ENCODE results near the gene MYLK. TPM values are rescaled to one million over a fixed set of nuclear protein-coding genes. Genes with fewer than 3 reads are reported as not detected.
"Not testable (repeated sequence)": the region's sequence is repeated elsewhere in the genome, so short reads cannot be mapped to it uniquely, and the experiment has no call there.

Gene MYLK
- total RNA-seq, 1 donor from 2014 or later, result 4.3 TPM

- Mint-ChIP-seq H3K27me3 (ENCODE audit: unreplicated experiment) (no peaks in the 10 kb centered on the region), H3K4me1 (ENCODE audit: low read depth, unreplicated experiment) (peaks cover 5% of the 10 kb centered on the region), H3K36me3 (ENCODE audit: unreplicated experiment) (peaks cover 4% of the 10 kb centered on the region), H3K9me3 (ENCODE audit: unreplicated experiment) (no peaks in the 10 kb centered on the region), H3K4me3 (ENCODE audit: unreplicated experiment) (no peak overlapping the region), H3K27ac (ENCODE audit: unreplicated experiment) (no peak overlapping the region)
- DNase-seq, result no peak
- TF ChIP-seq CTCF (IDR thresholded peaks at IDR 0.05; ENCODE audit: partially characterized antibody, unreplicated experiment), result no peak
Measured at GRCh38 chr3:123716411-123716810, 167.7 kb downstream of the MYLK start.

DNA sequence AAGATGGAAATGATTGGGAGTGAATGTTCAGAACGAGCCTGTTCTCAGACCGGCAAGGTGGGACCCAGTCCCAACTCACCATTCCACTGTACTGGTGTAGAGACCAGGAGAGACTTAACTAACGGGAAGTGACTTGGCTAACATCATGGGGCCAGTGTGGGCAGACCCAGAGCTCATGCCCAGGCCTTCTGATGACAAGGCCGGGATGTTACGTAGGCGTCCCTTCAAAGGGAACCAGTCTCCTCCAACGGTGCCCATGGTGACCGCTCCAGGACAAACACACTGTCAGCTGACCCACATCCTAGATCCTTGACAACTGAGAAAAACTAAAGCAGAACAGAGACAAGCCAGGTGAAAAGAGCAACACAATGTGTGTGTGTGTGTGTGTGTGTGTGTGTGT is 170.9 kb downstream of the MYLK start:
- H3K4me1 Mint-ChIP-seq (ENCODE audit: low read depth, unreplicated experiment), result peaks cover 4% of the 10 kb centered on the region
- no peaks in the 10 kb centered on the region for H3K27me3 Mint-ChIP-seq (ENCODE audit: unreplicated experiment)
- TF ChIP-seq CTCF (IDR thresholded peaks at IDR 0.05; ENCODE audit: partially characterized antibody, unreplicated experiment), result no peak
- H3K4me3 Mint-ChIP-seq (ENCODE audit: unreplicated experiment), result no peak overlapping the region
- peaks cover 4% of the 10 kb centered on the region for H3K36me3 Mint-ChIP-seq (ENCODE audit: unreplicated experiment)
- no peak for DNase-seq
- H3K27ac Mint-ChIP-seq (ENCODE audit: unreplicated experiment), result no peak overlapping the region
- H3K9me3 Mint-ChIP-seq (ENCODE audit: unreplicated experiment), result no peaks in the 10 kb centered on the region

GRCh38 chr3:123712077-123712860 is 171.9 kb downstream of the MYLK start:
- peaks cover 4% of the 10 kb centered on the region for H3K36me3 Mint-ChIP-seq (ENCODE audit: unreplicated experiment)
- no peak for DNase-seq
- H3K27me3 Mint-ChIP-seq (ENCODE audit: unreplicated experiment), result no peaks in the 10 kb centered on the region
- H3K27ac Mint-ChIP-seq (ENCODE audit: unreplicated experiment), result no peak overlapping the region
- no peak overlapping the region for H3K4me3 Mint-ChIP-seq (ENCODE audit: unreplicated experiment)
- peaks cover 4% of the 10 kb centered on the region for H3K4me1 Mint-ChIP-seq (ENCODE audit: low read depth, unreplicated experiment)
- TF ChIP-seq CTCF (IDR thresholded peaks at IDR 0.05; ENCODE audit: partially characterized antibody, unreplicated experiment), result no peak
- no peaks in the 10 kb centered on the region for H3K9me3 Mint-ChIP-seq (ENCODE audit: unreplicated experiment)

- no peak overlapping the region for H3K27ac Mint-ChIP-seq (ENCODE audit: unreplicated experiment)
- no peak overlapping the region for H3K4me3 Mint-ChIP-seq (ENCODE audit: unreplicated experiment)
- no peak for DNase-seq
- TF ChIP-seq CTCF (IDR thresholded peaks at IDR 0.05; ENCODE audit: partially characterized antibody, unreplicated experiment), result no peak
- no peaks in the 10 kb centered on the region for H3K9me3 Mint-ChIP-seq (ENCODE audit: unreplicated experiment)
- H3K36me3 Mint-ChIP-seq (ENCODE audit: unreplicated experiment), result peaks cover 4% of the 10 kb centered on the region
- no peaks in the 10 kb centered on the region for H3K27me3 Mint-ChIP-seq (ENCODE audit: unreplicated experiment)
- peaks cover 4% of the 10 kb centered on the region for H3K4me1 Mint-ChIP-seq (ENCODE audit: low read depth, unreplicated experiment)
Measured at GRCh38 chr3:123711356-123711755, 172.8 kb downstream of the MYLK start.

- Mint-ChIP-seq H3K4me1 (ENCODE audit: low read depth, unreplicated experiment) (peaks cover 4% of the 10 kb centered on the region), H3K27me3 (ENCODE audit: unreplicated experiment) (no peaks in the 10 kb centered on the region), H3K27ac (ENCODE audit: unreplicated experiment) (no peak overlapping the region), H3K36me3 (ENCODE audit: unreplicated experiment) (peaks cover 4% of the 10 kb centered on the region), H3K9me3 (ENCODE audit: unreplicated experiment) (no peaks in the 10 kb centered on the region), H3K4me3 (ENCODE audit: unreplicated experiment) (no peak overlapping the region)
- no peak for DNase-seq
- TF ChIP-seq CTCF (IDR thresholded peaks at IDR 0.05; ENCODE audit: partially characterized antibody, unreplicated experiment), result no peak
Measured at GRCh38 chr3:123708531-123708930, 175.6 kb downstream of the MYLK start.

DNA sequence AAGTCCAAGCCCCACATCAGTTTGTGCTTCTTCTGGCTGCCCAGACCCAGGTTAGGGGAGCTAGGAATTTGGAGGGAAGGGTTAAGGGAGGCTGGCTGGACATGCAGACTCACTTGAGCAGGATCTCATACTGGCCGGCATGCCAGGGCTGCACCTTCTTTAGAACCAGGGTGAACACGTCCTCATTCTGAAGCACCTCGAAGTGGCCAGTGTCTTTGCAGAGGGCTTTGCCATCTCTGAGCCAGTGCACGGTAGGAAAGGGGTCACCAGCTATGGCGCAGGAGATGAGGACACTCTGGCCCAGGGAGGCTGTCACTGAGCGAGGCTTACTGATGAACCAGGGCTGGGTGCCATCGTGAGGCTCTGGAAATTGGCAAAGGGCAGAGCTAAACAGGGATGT is 176.5 kb downstream of the MYLK start:
- not testable (repeated sequence) for H3K4me1 Mint-ChIP-seq (ENCODE audit: low read depth, unreplicated experiment); H3K27me3 Mint-ChIP-seq (ENCODE audit: unreplicated experiment); H3K36me3 Mint-ChIP-seq (ENCODE audit: unreplicated experiment); H3K4me3 Mint-ChIP-seq (ENCODE audit: unreplicated experiment); DNase-seq; H3K27ac Mint-ChIP-seq (ENCODE audit: unreplicated experiment); H3K9me3 Mint-ChIP-seq (ENCODE audit: unreplicated experiment)
